PFSK-1 (cell line): ENCODE results near the gene GRID1.

Experiments
- FOXP2 ChIP-seq: optimal IDR thresholded peaks from 2 replicates; pipeline ENCODE3; 2011; ENCODE audit warnings: borderline replicate concordance, control low read depth, inconsistent platforms; ENCODE audit not compliant: insufficient read depth; ENCODE audit errors: extremely low read length, extremely low read depth
- POLR2AphosphoS5 ChIP-seq: IDR thresholded peaks from 2 replicates; pipeline ENCODE4 v1.6.1; 2012; ENCODE audit warnings: low read depth, mild to moderate bottlenecking, control low read depth, low read length, moderate library complexity
- REST ChIP-seq, 2 experiments: IDR thresholded peaks; 2 replicates each; pipeline versions ENCODE4 v1.6.1 to v1.8.0; 2011 to 2012; ENCODE audit warnings: low read depth in 2 of 2, low read length in 2 of 2, control low read depth in 1 of 2, inconsistent platforms in 1 of 2, mild to moderate bottlenecking in 1 of 2, moderate library complexity in 1 of 2; ENCODE audit not compliant: insufficient read depth in 1 of 2
- SIN3A ChIP-seq: IDR thresholded peaks from 2 replicates; pipeline ENCODE4 v1.6.1; 2012; ENCODE audit warnings: mild to moderate bottlenecking, low read length, moderate library complexity, borderline replicate concordance; ENCODE audit not compliant: insufficient read depth
- TAF1 ChIP-seq: IDR thresholded peaks from 2 replicates; pipeline ENCODE4 v1.6.1; 2012; ENCODE audit warnings: low read length, control low read depth, borderline replicate concordance; ENCODE audit not compliant: insufficient read depth

Gene GRID1

GRCh38 chr10:86376403-86376802 lies 9.8 kb upstream of the GRID1 start:
- no peak for TF ChIP-seq POLR2AphosphoS5
- TF ChIP-seq REST (IDR thresholded peaks at IDR 0.05; ENCODE audit: insufficient read depth in 1 of 2, low read depth in 2 of 2, low read length in 2 of 2) = no peak
- no peak for TF ChIP-seq FOXP2
- no peak for TF ChIP-seq TAF1
- TF ChIP-seq SIN3A = no peak

- no peak for TF ChIP-seq TAF1
- no peak for TF ChIP-seq FOXP2
- no peak for TF ChIP-seq SIN3A
- TF ChIP-seq REST (IDR thresholded peaks at IDR 0.05; ENCODE audit: insufficient read depth in 1 of 2, low read depth in 2 of 2, low read length in 2 of 2) = no peak
- TF ChIP-seq POLR2AphosphoS5 = no peak
Measured at GRCh38 chr10:86375204-86375603, 8.6 kb upstream of the GRID1 start.

- TF ChIP-seq FOXP2 (no peak), TAF1 (no peak), REST (IDR thresholded peaks at IDR 0.05; ENCODE audit: insufficient read depth in 1 of 2, low read depth in 2 of 2, low read length in 2 of 2) (no peak), SIN3A (no peak), POLR2AphosphoS5 (no peak)
Measured at GRCh38 chr10:86374664-86375063, 8.1 kb upstream of the GRID1 start.

GRCh38 chr10:86373828-86374227 lies 7.2 kb upstream of the GRID1 start:
- TF ChIP-seq REST (IDR thresholded peaks at IDR 0.05; ENCODE audit: insufficient read depth in 1 of 2, low read depth in 2 of 2, low read length in 2 of 2) (no peak), SIN3A (no peak), POLR2AphosphoS5 (no peak), FOXP2 (no peak), TAF1 (no peak)

GRCh38 chr10:86373251-86373650 lies 6.7 kb upstream of the GRID1 start:
- TF ChIP-seq POLR2AphosphoS5 = no peak
- TF ChIP-seq FOXP2 = no peak
- no peak for TF ChIP-seq TAF1
- TF ChIP-seq SIN3A = no peak
- no peak for TF ChIP-seq REST (IDR thresholded peaks at IDR 0.05; ENCODE audit: insufficient read depth in 1 of 2, low read depth in 2 of 2, low read length in 2 of 2)
